AML-193 (cell line): Measurements from ENCODE around the gene LMTK2.

ENCODE experiments used
- DNase-seq, 2 experiments: peaks; one replicate each; lab custom pipeline; 2025; lab: John Stamatoyannopoulos, UW

The LMTK2 gene

GRCh38 chr7:98106647-98107312 is at the start of gene LMTK2:
Gene LMTK2 (plus strand): TSS chr7:98106862. CDS start chr7:98107178, 316 bp downstream.
- DNase-seq: peak; percentile 69 to 82

- no peak for DNase-seq
These were observed 49.5 kb upstream of the LMTK2 start for GRCh38 chr7:98057157-98057556.

GRCh38 chr7:98058186-98058585 is 48.5 kb upstream of the LMTK2 start:
- no peak for DNase-seq

GRCh38 chr7:98064233-98064632 is 42.4 kb upstream of the LMTK2 start:
- DNase-seq: no peak

GRCh38 chr7:98066208-98066607 is 40.5 kb upstream of the LMTK2 start:
- DNase-seq: no peak

GRCh38 chr7:98066934-98067507 is 39.6 kb upstream of the LMTK2 start:
- DNase-seq: no peak

GRCh38 chr7:98073047-98073446 is 33.6 kb upstream of the LMTK2 start:
- no peak for DNase-seq

- DNase-seq: no peak
These were observed 30.9 kb upstream of the LMTK2 start for GRCh38 chr7:98075801-98076200.

GRCh38 chr7:98077762-98078161 is 28.9 kb upstream of the LMTK2 start:
- DNase-seq: no peak

GRCh38 chr7:98078197-98078870 is 28.3 kb upstream of the LMTK2 start:
- no peak for DNase-seq

GRCh38 chr7:98079891-98080648 is 26.6 kb upstream of the LMTK2 start:
- DNase-seq: no peak

- no peak for DNase-seq
These were observed 25.3 kb upstream of the LMTK2 start for GRCh38 chr7:98081319-98081718.

GRCh38 chr7:98084631-98085030 is 22.0 kb upstream of the LMTK2 start:
- DNase-seq: no peak

GRCh38 chr7:98085674-98086073 is 21.0 kb upstream of the LMTK2 start:
- DNase-seq: no peak

- no peak for DNase-seq
These were observed 20.4 kb upstream of the LMTK2 start for GRCh38 chr7:98086281-98086718.

GRCh38 chr7:98088109-98088508 is 18.6 kb upstream of the LMTK2 start:
- no peak for DNase-seq

- no peak for DNase-seq
These were observed 16.5 kb upstream of the LMTK2 start for GRCh38 chr7:98090116-98090515.

- no peak for DNase-seq
These were observed 15.6 kb upstream of the LMTK2 start for GRCh38 chr7:98091061-98091460.

GRCh38 chr7:98091523-98091922 is 15.1 kb upstream of the LMTK2 start:
- no peak for DNase-seq

- no peak for DNase-seq
These were observed 9.5 kb upstream of the LMTK2 start for GRCh38 chr7:98097042-98097645.

- DNase-seq: no peak
These were observed 6.6 kb upstream of the LMTK2 start for GRCh38 chr7:98100088-98100487.

GRCh38 chr7:98102170-98102569 is 4.5 kb upstream of the LMTK2 start:
- DNase-seq: no peak
